GM12878 (cell line): ENCODE results near the gene NDUFV3. TPM values are rescaled to one million over a fixed set of nuclear protein-coding genes. Genes with fewer than 3 reads are reported as not detected.

Source experiments
- microRNA-seq: library from miRNA; unstranded; fragments of <30 nt; microRNA quantifications from one replicate; pipeline ENCODE4, GENCODE V29; 2018
- polyA plus RNA-seq, 11 experiments: library from polyadenylated mRNA; depleted of rRNA in 4 of 11; unstranded in 6 of 11; stranded (reverse) in 5 of 11; fragments of >200 nt; fragmentation: Nextera tagmentation in 4 of 11; fragmentation: Illumina TruSeq in 1 of 11; extraction: Ambion mirVana in 4 of 11; extraction: Trizol in 1 of 11; gene quantifications; 1 replicate in 1 of 11; 2 replicates in 10 of 11; pipeline versions ENCODE4 v1.2.1 to v1.2.3, GENCODE V29; 2011 to 2016; ENCODE audit warnings: inconsistent platforms in 2 of 11, missing spikeins in 2 of 11, low read depth in 1 of 11
- small RNA-seq: library from RNA; depleted of rRNA; stranded (forward); fragments of <200 nt; gene quantifications from one replicate; pipeline ENCODE3, GENCODE V24; 2014
- total RNA-seq, 4 experiments: library from RNA; depleted of rRNA in 3 of 4; stranded (reverse); fragments of >200 nt in 3 of 4; fragmentation: Illumina TruSeq in 1 of 4; extraction: Trizol in 1 of 4; gene quantifications; 2 replicates each; pipeline versions ENCODE4 v1.2.1 to v1.2.3, GENCODE V29; 2013 to 2021

NDUFV3 gene
- total and polyA plus RNA-seq, 10 of the 15 experiments (the other 5 are each of a cell fraction or from before 2014, with no cell fraction given): 7.0 to 44.7 (median 29.9) TPM

Small RNAs within 50 kb of the gene (microRNA-seq; reads per million reads assigned to microRNA genes)
- gene MIR5692B: not detected

Small RNAs within 50 kb of the gene (small RNA-seq; reads per million reads assigned to genes)
- gene MIR5692B: not detected

Other genes starting within 250 kb of the NDUFV3 start
- 0.11 and 0.22 TPM in 2 replicates for gene PDE9A, start 239.7 kb upstream of the NDUFV3 start, total RNA-seq (2014; rRNA removed)
- 0.36 and 0.51 TPM in 2 replicates for gene PDE9A, start 239.7 kb upstream of the NDUFV3 start, total RNA-seq (2014; rRNA removed; fragmentation: Illumina TruSeq; extraction: Trizol)
- gene PDE9A, start 239.7 kb upstream of the NDUFV3 start, total RNA-seq (2021): 0.28 TPM in 1 of 2 replicates, not detected in the other
- 0.45 and 0.53 TPM in 2 replicates for gene PDE9A, start 239.7 kb upstream of the NDUFV3 start, polyA plus RNA-seq (2011; rRNA removed)
- gene PDE9A, start 239.7 kb upstream of the NDUFV3 start, polyA plus RNA-seq (2014; fragmentation: Illumina TruSeq; extraction: Trizol): 0.24 and 0.32 TPM in 2 replicates
- under 1 TPM; 0.10 to 0.18 TPM for gene PDE9A, start 239.7 kb upstream of the NDUFV3 start, polyA plus RNA-seq (2014; fragmentation: Nextera tagmentation; extraction: Ambion mirVana)
- gene PDE9A, start 239.7 kb upstream of the NDUFV3 start, polyA plus RNA-seq (2014; rRNA removed): 0.08 and 0.29 TPM in 2 replicates
- gene PDE9A, start 239.7 kb upstream of the NDUFV3 start, polyA plus RNA-seq (2016; fragmentation: Nextera tagmentation; extraction: Ambion mirVana): under 1 TPM in 1 of 2 experiments, not detected in 1; 0.20 TPM
- 13.8 and 17.5 TPM in 2 replicates for gene WDR4, start 13.8 kb upstream of the NDUFV3 start, total RNA-seq (2014; rRNA removed)
- gene WDR4, start 13.8 kb upstream of the NDUFV3 start, total RNA-seq (2014; rRNA removed; fragmentation: Illumina TruSeq; extraction: Trizol): 15.2 and 17.1 TPM in 2 replicates
- gene WDR4, start 13.8 kb upstream of the NDUFV3 start, total RNA-seq (2021): 39.4 and 41.3 TPM in 2 replicates
- 8.8 and 14.1 TPM in 2 replicates for gene WDR4, start 13.8 kb upstream of the NDUFV3 start, polyA plus RNA-seq (2011; rRNA removed)
- 10.3 and 19.8 TPM in 2 replicates for gene WDR4, start 13.8 kb upstream of the NDUFV3 start, polyA plus RNA-seq (2014; fragmentation: Illumina TruSeq; extraction: Trizol)
- 1 to 10 TPM; 2.1 to 9.1 TPM for gene WDR4, start 13.8 kb upstream of the NDUFV3 start, polyA plus RNA-seq (2014; fragmentation: Nextera tagmentation; extraction: Ambion mirVana)
- 45.3 and 51.8 TPM in 2 replicates for gene WDR4, start 13.8 kb upstream of the NDUFV3 start, polyA plus RNA-seq (2014; rRNA removed)
- gene WDR4, start 13.8 kb upstream of the NDUFV3 start, polyA plus RNA-seq (2016; fragmentation: Nextera tagmentation; extraction: Ambion mirVana): 10 to 100 TPM; 37.7 to 40.1 TPM
- gene ERVH48-1, start 32.3 kb downstream of the NDUFV3 start, total RNA-seq (2014; rRNA removed): not detected in 2 replicates
- gene ERVH48-1, start 32.3 kb downstream of the NDUFV3 start, total RNA-seq (2014; rRNA removed; fragmentation: Illumina TruSeq; extraction: Trizol): not detected in 2 replicates
- not detected in 2 replicates for gene ERVH48-1, start 32.3 kb downstream of the NDUFV3 start, total RNA-seq (2021)
- gene ERVH48-1, start 32.3 kb downstream of the NDUFV3 start, polyA plus RNA-seq (2011; rRNA removed): not detected in 2 replicates
- gene ERVH48-1, start 32.3 kb downstream of the NDUFV3 start, polyA plus RNA-seq (2014; fragmentation: Illumina TruSeq; extraction: Trizol): 0.03 TPM in 1 of 2 replicates, not detected in the other
- not detected for gene ERVH48-1, start 32.3 kb downstream of the NDUFV3 start, polyA plus RNA-seq (2014; fragmentation: Nextera tagmentation; extraction: Ambion mirVana)
- gene ERVH48-1, start 32.3 kb downstream of the NDUFV3 start, polyA plus RNA-seq (2014; rRNA removed): not detected in 2 replicates
- under 1 TPM; 0.13 to 0.30 TPM for gene ERVH48-1, start 32.3 kb downstream of the NDUFV3 start, polyA plus RNA-seq (2016; fragmentation: Nextera tagmentation; extraction: Ambion mirVana)
- 6.9 and 10.0 TPM in 2 replicates for gene PKNOX1, start 81.3 kb downstream of the NDUFV3 start, total RNA-seq (2014; rRNA removed)
- 7.3 and 7.7 TPM in 2 replicates for gene PKNOX1, start 81.3 kb downstream of the NDUFV3 start, total RNA-seq (2014; rRNA removed; fragmentation: Illumina TruSeq; extraction: Trizol)
- 11.9 and 13.3 TPM in 2 replicates for gene PKNOX1, start 81.3 kb downstream of the NDUFV3 start, total RNA-seq (2021)
- 21.4 and 23.7 TPM in 2 replicates for gene PKNOX1, start 81.3 kb downstream of the NDUFV3 start, polyA plus RNA-seq (2011; rRNA removed)
- gene PKNOX1, start 81.3 kb downstream of the NDUFV3 start, polyA plus RNA-seq (2014; fragmentation: Illumina TruSeq; extraction: Trizol): 10.5 and 16.0 TPM in 2 replicates
- gene PKNOX1, start 81.3 kb downstream of the NDUFV3 start, polyA plus RNA-seq (2014; fragmentation: Nextera tagmentation; extraction: Ambion mirVana): 10 to 100 TPM in 1 of 2 experiments, 1 to 10 TPM in 1; 9.5 to 11.3 TPM
- 14.4 and 14.8 TPM in 2 replicates for gene PKNOX1, start 81.3 kb downstream of the NDUFV3 start, polyA plus RNA-seq (2014; rRNA removed)
- 10 to 100 TPM; 20.8 to 22.9 TPM for gene PKNOX1, start 81.3 kb downstream of the NDUFV3 start, polyA plus RNA-seq (2016; fragmentation: Nextera tagmentation; extraction: Ambion mirVana)
- 2.2 and 2.9 TPM in 2 replicates for gene CBS, start 182.5 kb downstream of the NDUFV3 start, total RNA-seq (2014; rRNA removed)
- gene CBS, start 182.5 kb downstream of the NDUFV3 start, total RNA-seq (2014; rRNA removed; fragmentation: Illumina TruSeq; extraction: Trizol): 0.69 and 1.0 TPM in 2 replicates
- gene CBS, start 182.5 kb downstream of the NDUFV3 start, total RNA-seq (2021): 4.2 and 4.8 TPM in 2 replicates
- gene CBS, start 182.5 kb downstream of the NDUFV3 start, polyA plus RNA-seq (2011; rRNA removed): 0.19 and 0.29 TPM in 2 replicates
- 0.63 and 1.2 TPM in 2 replicates for gene CBS, start 182.5 kb downstream of the NDUFV3 start, polyA plus RNA-seq (2014; fragmentation: Illumina TruSeq; extraction: Trizol)
- under 1 TPM; 0.10 to 0.20 TPM for gene CBS, start 182.5 kb downstream of the NDUFV3 start, polyA plus RNA-seq (2014; fragmentation: Nextera tagmentation; extraction: Ambion mirVana)
- 2.1 and 3.5 TPM in 2 replicates for gene CBS, start 182.5 kb downstream of the NDUFV3 start, polyA plus RNA-seq (2014; rRNA removed)
- gene CBS, start 182.5 kb downstream of the NDUFV3 start, polyA plus RNA-seq (2016; fragmentation: Nextera tagmentation; extraction: Ambion mirVana): 1 to 10 TPM; 4.0 to 4.4 TPM
- gene U2AF1, start 214.3 kb downstream of the NDUFV3 start, total RNA-seq (2014; rRNA removed): 30.3 and 38.4 TPM in 2 replicates
- 21.1 and 21.5 TPM in 2 replicates for gene U2AF1, start 214.3 kb downstream of the NDUFV3 start, total RNA-seq (2014; rRNA removed; fragmentation: Illumina TruSeq; extraction: Trizol)
- gene U2AF1, start 214.3 kb downstream of the NDUFV3 start, total RNA-seq (2021): 8.6 and 14.4 TPM in 2 replicates
- 31.4 and 34.1 TPM in 2 replicates for gene U2AF1, start 214.3 kb downstream of the NDUFV3 start, polyA plus RNA-seq (2011; rRNA removed)
- gene U2AF1, start 214.3 kb downstream of the NDUFV3 start, polyA plus RNA-seq (2014; fragmentation: Illumina TruSeq; extraction: Trizol): 57.3 and 103 TPM in 2 replicates
- 10 to 100 TPM; 48.4 to 71.7 TPM for gene U2AF1, start 214.3 kb downstream of the NDUFV3 start, polyA plus RNA-seq (2014; fragmentation: Nextera tagmentation; extraction: Ambion mirVana)
- gene U2AF1, start 214.3 kb downstream of the NDUFV3 start, polyA plus RNA-seq (2014; rRNA removed): 108 and 161 TPM in 2 replicates
- 100 to 1,000 TPM; 135 to 182 TPM for gene U2AF1, start 214.3 kb downstream of the NDUFV3 start, polyA plus RNA-seq (2016; fragmentation: Nextera tagmentation; extraction: Ambion mirVana)